ENCODE results near the gene SLC2A9. TPM values are rescaled to one million over a fixed set of nuclear protein-coding genes. Genes with fewer than 3 reads are reported as not detected.
A peak's percentile ranks its signal among the peaks of the same experiment; 100 is the strongest.

SLC2A9 gene
- total RNA-seq, 1 donor from 2014 or later, result 4.8 TPM

GRCh38 chr4:10022346-10023049, 1.2 kb upstream of the SLC2A9 start:
- DNase-seq (ENCODE audit: low spot score in 2 of 2, unreplicated experiment in 2 of 2), result no peak
- no peak overlapping the region for H3K4me3 Mint-ChIP-seq
- H3K27me3 Mint-ChIP-seq (ENCODE audit: low read depth), result no peaks in the 10 kb centered on the region
- no peak for TF ChIP-seq CTCF (IDR thresholded peaks at IDR 0.05; ENCODE audit: unreplicated experiment)
- no peaks in the 10 kb centered on the region for H3K9me3 Mint-ChIP-seq
- no peaks in the 10 kb centered on the region for H3K36me3 Mint-ChIP-seq
- H3K27ac Mint-ChIP-seq, result peak overlapping the region; percentile 31
- H3K4me1 Mint-ChIP-seq, result peaks cover 30% of the 10 kb centered on the region

- Mint-ChIP-seq H3K9me3 (no peaks in the 10 kb centered on the region), H3K4me3 (no peak overlapping the region), H3K27me3 (ENCODE audit: low read depth) (no peaks in the 10 kb centered on the region), H3K36me3 (no peaks in the 10 kb centered on the region), H3K4me1 (peaks cover 30% of the 10 kb centered on the region), H3K27ac (no peak overlapping the region)
- TF ChIP-seq CTCF (IDR thresholded peaks at IDR 0.05; ENCODE audit: unreplicated experiment), result no peak
- DNase-seq (ENCODE audit: low spot score in 2 of 2, unreplicated experiment in 2 of 2), result no peak
These were observed 341 bp upstream of the SLC2A9 start for GRCh38 chr4:10021653-10022023.

- Mint-ChIP-seq H3K27me3 (ENCODE audit: low read depth) (peaks cover under 1% of the 10 kb centered on the region), H3K27ac (peak overlapping the region; percentile 99), H3K36me3 (no peaks in the 10 kb centered on the region), H3K4me3 (no peak overlapping the region), H3K4me1 (peaks cover 30% of the 10 kb centered on the region), H3K9me3 (no peaks in the 10 kb centered on the region)
- DNase-seq (ENCODE audit: low spot score in 2 of 2, unreplicated experiment in 2 of 2), result no peak
- no peak for TF ChIP-seq CTCF (IDR thresholded peaks at IDR 0.05; ENCODE audit: unreplicated experiment)
These were observed 1.2 kb downstream of the SLC2A9 start for GRCh38 chr4:10020106-10020505.

GRCh38 chr4:10019521-10020051, 1.7 kb downstream of the SLC2A9 start:
- Mint-ChIP-seq H3K9me3 (no peaks in the 10 kb centered on the region), H3K27me3 (ENCODE audit: low read depth) (peaks cover 1% of the 10 kb centered on the region), H3K27ac (peak overlapping the region; percentile 99), H3K4me1 (peaks cover 30% of the 10 kb centered on the region), H3K36me3 (no peaks in the 10 kb centered on the region), H3K4me3 (peak overlapping the region; percentile 74)
- no peak for DNase-seq (ENCODE audit: low spot score in 2 of 2, unreplicated experiment in 2 of 2)
- TF ChIP-seq CTCF (IDR thresholded peaks at IDR 0.05; ENCODE audit: unreplicated experiment), result no peak

- peaks cover 3% of the 10 kb centered on the region for H3K27me3 Mint-ChIP-seq (ENCODE audit: low read depth)
- peak overlapping the region; percentile 74 for H3K4me3 Mint-ChIP-seq
- DNase-seq (ENCODE audit: low spot score in 2 of 2, unreplicated experiment in 2 of 2), result peak; percentile 88 to 96
These were observed 2.4 kb downstream of the SLC2A9 start for GRCh38 chr4:10018818-10019461.

More at GRCh38 chr4:10018818-10019461, 2.4 kb downstream of the SLC2A9 start:
- Mint-ChIP-seq H3K36me3 (no peaks in the 10 kb centered on the region), H3K27ac (peak overlapping the region; percentile 99), H3K4me1 (peaks cover 28% of the 10 kb centered on the region), H3K9me3 (no peaks in the 10 kb centered on the region)
- peak; percentile 91 for TF ChIP-seq CTCF (IDR thresholded peaks at IDR 0.05; ENCODE audit: unreplicated experiment)
